B cell (primary cell): ENCODE results near the gene HOXD4. TPM values are rescaled to one million over a fixed set of nuclear protein-coding genes. Genes with fewer than 3 reads are reported as not detected.

Experiments used
- ATAC-seq: fragments of 200-7000 bp; cut with Tn5 transposase; one replicate; pipeline ENCODE4 v1.10.0; 2021; ENCODE audit warnings: low read depth, mild to moderate bottlenecking, moderate number of reproducible peaks, moderate library complexity
- CTCF ChIA-PET: fragments of 350-600 bp; sonication (Branson Sonifier 250); formaldehyde crosslinking; loops from one replicate; lab custom pipeline; 2021; ENCODE audit warnings: antibody characterized with exemption, inconsistent platforms; lab: Charles Lee
- POLR2A ChIA-PET: fragments of 350-600 bp; sonication (Branson Sonifier 250); formaldehyde crosslinking; loops from one replicate; lab custom pipeline; 2021; ENCODE audit warnings: antibody characterized with exemption; lab: Charles Lee
- DNase-seq: peaks from one replicate; pipeline ENCODE4 v3.0.0; 2013
- H2AFZ ChIP-seq: 2 replicates; pipeline ENCODE4 v1.6.1; 2012; ENCODE audit warnings: mild to moderate bottlenecking, low read depth, low read length; ENCODE audit not compliant: insufficient read depth, poor library complexity, severe bottlenecking
- H3K27ac ChIP-seq, 2 donors: 1 replicate in 1 of 2; 2 replicates in 1 of 2; pipeline ENCODE4 v1.5.1; 2012 to 2013; ENCODE audit warnings: low read length in 2 of 2, mild to moderate bottlenecking in 2 of 2, moderate library complexity in 1 of 2
- H3K27me3 ChIP-seq, 4 experiments: fragments of 200-600 bp in 1 of 4; sonication (generic) in 1 of 4; replicated peaks in 1 of 4; 1 replicate in 2 of 4; 2 replicates in 2 of 4; pipeline versions ENCODE4 v1.6.1 to v1.7.0; 2013 to 2016; ENCODE audit warnings: low read length in 3 of 4, mild to moderate bottlenecking in 2 of 4, mixed read lengths in 1 of 4, moderate library complexity in 1 of 4; ENCODE audit not compliant: insufficient read depth in 4 of 4, control insufficient read depth in 3 of 4; ENCODE audit errors: control extremely low read depth in 1 of 4
- H3K36me3 ChIP-seq, 2 experiments: replicated peaks in 1 of 2; 1 replicate in 1 of 2; 2 replicates in 1 of 2; pipeline versions ENCODE4 v1.6.1 to v1.7.1; 2013; ENCODE audit warnings: low read length in 1 of 2; ENCODE audit not compliant: insufficient read depth in 2 of 2, control insufficient read depth in 1 of 2; ENCODE audit errors: control extremely low read depth in 1 of 2, extremely low read depth in 1 of 2
- H3K4me1 ChIP-seq, 2 donors: fragments of 200-600 bp in 1 of 2; sonication (generic) in 1 of 2; 1 replicate in 1 of 2; 2 replicates in 1 of 2; pipeline versions ENCODE4 v1.5.1 to v1.6.1; 2013 to 2017; ENCODE audit warnings: low read length in 2 of 2; ENCODE audit not compliant: control insufficient read depth in 2 of 2, insufficient read depth in 2 of 2
- H3K4me2 ChIP-seq: replicated peaks from 2 replicates; pipeline ENCODE3; 2012; ENCODE audit warnings: mild to moderate bottlenecking, low read depth, low read length; ENCODE audit not compliant: poor library complexity, severe bottlenecking
- H3K4me3 ChIP-seq, 5 experiments: fragments of 200-600 bp in 1 of 5; sonication (generic) in 1 of 5; 1 replicate in 3 of 5; 2 replicates in 2 of 5; pipeline versions ENCODE4 v1.5.1 to v1.7.0; 2011 to 2016; ENCODE audit warnings: low read length in 4 of 5, mild to moderate bottlenecking in 4 of 5, low read depth in 2 of 5, control low read depth in 1 of 5, moderate library complexity in 1 of 5; ENCODE audit not compliant: insufficient read depth in 1 of 5; ENCODE audit errors: control extremely low read depth in 1 of 5, extremely low read depth in 1 of 5
- H3K79me2 ChIP-seq: fragments of 200-600 bp; sonication (generic); one replicate; pipeline ENCODE4 v1.6.0; 2016; ENCODE audit warnings: low read length; ENCODE audit not compliant: control insufficient read depth, insufficient read depth
- H3K9ac ChIP-seq: fragments of 200-600 bp; sonication (generic); 2 replicates; pipeline ENCODE4 v1.6.1; 2017; ENCODE audit warnings: mild to moderate bottlenecking, low read length, moderate library complexity
- H3K9me3 ChIP-seq, 3 donors: one replicate each; pipeline versions ENCODE4 v1.6.1 to v1.7.1; 2013; ENCODE audit warnings: low read length in 2 of 3; ENCODE audit not compliant: control insufficient read depth in 2 of 3, insufficient read depth in 1 of 3; ENCODE audit errors: control extremely low read depth in 1 of 3
- H4K20me1 ChIP-seq: 2 replicates; pipeline ENCODE4 v1.6.0; 2012; ENCODE audit warnings: mild to moderate bottlenecking, low read length; ENCODE audit not compliant: insufficient read depth, control insufficient read depth, poor library complexity, severe bottlenecking
- H3K27ac Mint-ChIP-seq: one replicate; pipeline ENCODE4 v1.8.0; 2021; ENCODE audit warnings: mixed read lengths
- H3K27me3 Mint-ChIP-seq: one replicate; pipeline ENCODE4 v1.8.0; 2021; ENCODE audit warnings: mixed read lengths
- H3K4me1 Mint-ChIP-seq: one replicate; pipeline ENCODE4 v1.8.0; 2021; ENCODE audit warnings: mixed read lengths
- H3K4me3 Mint-ChIP-seq: one replicate; pipeline ENCODE4 v1.8.0; 2021; ENCODE audit warnings: mixed read lengths
- H3K9me3 Mint-ChIP-seq: one replicate; pipeline ENCODE4 v1.8.0; 2022; ENCODE audit warnings: mixed read lengths; ENCODE audit not compliant: insufficient read depth
- CTCF ChIP-seq: fragments of 200-600 bp; IDR thresholded peaks from one replicate; pipeline ENCODE4 v1.8.0; 2022; ENCODE audit warnings: antibody characterized with exemption, mild to moderate bottlenecking
- EZH2 ChIP-seq: IDR thresholded peaks from 2 replicates; pipeline ENCODE4 v1.6.1; 2012; ENCODE audit warnings: borderline replicate concordance, low read depth, mild to moderate bottlenecking, moderate library complexity, low read length; ENCODE audit not compliant: insufficient read depth, poor library complexity, severe bottlenecking
- WGBS: methylation state at CpG from one replicate; pipeline ENCODE4 v1.1.5; 2013; ENCODE audit warnings: missing lambda C conversion rate; ENCODE audit not compliant: insufficient coverage; 5-methylcytosine and 5-hydroxymethylcytosine counted together
- intact Hi-C: fragments of 100-400 bp; cut with micrococcal nuclease; formaldehyde crosslinking; loops from one replicate; pipeline ENCODE4 v1.10.0; 2022
- polyA plus RNA-seq: library from polyadenylated mRNA; depleted of rRNA; stranded (reverse); fragments of >200 nt; gene quantifications from 2 replicates; pipeline ENCODE4 v1.2.3, GENCODE V29; 2012
- total RNA-seq, 2 donors: library from RNA; stranded (reverse); fragments of 120-200 nt in 1 of 2; gene quantifications; 1 replicate in 1 of 2; 2 replicates in 1 of 2; pipeline versions ENCODE4 v1.2.3 to v1.2.4, GENCODE V29; 2013 to 2022

Gene HOXD4
- total and polyA plus RNA-seq, 2 donors (not counting 1 experiment from before 2014, with no cell fraction given), result not detected

DNA sequence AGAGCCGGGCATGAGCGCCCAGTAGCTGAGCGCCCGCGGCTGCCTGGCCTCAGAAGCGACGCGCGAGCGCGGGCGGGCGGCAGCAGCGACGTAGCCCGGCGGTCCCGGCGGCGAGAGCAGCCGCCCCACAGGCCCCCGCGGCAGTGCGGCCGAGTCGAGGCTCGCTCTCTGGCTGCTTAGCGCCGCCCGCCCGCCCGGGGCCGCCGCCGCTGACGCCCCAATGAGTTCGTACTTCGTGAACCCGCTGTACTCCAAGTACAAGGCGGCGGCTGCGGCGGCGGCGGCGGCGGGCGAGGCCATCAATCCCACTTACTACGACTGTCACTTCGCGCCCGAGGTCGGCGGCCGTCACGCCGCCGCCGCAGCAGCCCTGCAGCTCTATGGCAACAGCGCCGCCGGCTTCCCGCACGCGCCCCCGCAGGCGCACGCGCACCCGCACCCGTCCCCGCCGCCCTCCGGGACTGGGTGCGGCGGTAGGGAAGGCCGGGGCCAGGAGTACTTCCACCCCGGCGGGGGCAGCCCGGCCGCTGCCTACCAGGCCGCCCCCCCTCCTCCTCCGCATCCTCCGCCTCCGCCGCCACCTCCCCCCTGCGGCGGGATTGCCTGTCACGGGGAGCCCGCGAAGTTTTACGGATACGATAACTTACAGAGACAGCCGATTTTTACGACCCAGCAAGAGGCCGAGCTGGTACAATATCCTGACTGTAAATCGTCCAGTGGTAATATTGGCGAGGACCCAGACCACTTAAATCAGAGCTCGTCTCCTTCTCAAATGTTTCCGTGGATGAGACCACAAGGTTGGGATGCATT lies 21.0 kb upstream of the HOXD4 start:
- H3K9ac ChIP-seq, result peak overlapping the region; percentile 30
- H3K4me3 ChIP-seq, result peak overlapping the region in 2 of 5 experiments; percentile 21 to 29
- TF ChIP-seq EZH2 (peak; percentile 20), CTCF (no peak)
- DNase-seq, result peak; percentile 56
- ChIA-PET CTCF (interaction anchor here (0.8 to 3.3 kb wide), 11 partner anchors 9 to 522 kb away, joined by 3 to 12 read pairs (median 5); partner anchors contain the start of gene HOXD1), POLR2A (no interaction called here)
- H3K79me2 ChIP-seq, result no peaks in the 10 kb centered on the region
- Mint-ChIP-seq H3K9me3 (no peaks in the 10 kb centered on the region), H3K27me3 (peaks cover 77% of the 10 kb centered on the region), H3K27ac (no peak overlapping the region), H3K4me3 (peak overlapping the region; percentile 63), H3K4me1 (peaks cover 26% of the 10 kb centered on the region)
- 9% methylated on average over 97 of the region's 100 CpGs for WGBS
- peak overlapping the region; percentile 23 for H2AFZ ChIP-seq
- intact Hi-C loops, result loop anchor here (5.0 kb wide), 1 partner anchor 53 kb away; no protein-coding TSS in a partner anchor
- peaks cover 0 to 17% (median 0%) of the 10 kb centered on the region in 3 donors for H3K9me3 ChIP-seq
- H3K4me2 ChIP-seq, result peak overlapping the region; percentile 71
- peaks cover 0 to 84% (median 73%) of the 10 kb centered on the region in 4 experiments for H3K27me3 ChIP-seq
- ATAC-seq, result peak; percentile 17
- H3K36me3 ChIP-seq, result no peaks in the 10 kb centered on the region
- peaks cover 26 to 38% of the 10 kb centered on the region in 2 donors for H3K4me1 ChIP-seq
- H3K27ac ChIP-seq, result no peak overlapping the region
- H4K20me1 ChIP-seq, result no peaks in the 10 kb centered on the region
